Tibial nerve (tissue), 4 donors: ENCODE results near the gene BCL2L15.

ENCODE experiments used
- CTCF ChIP-seq, 5 experiments: fragments of 200-600 bp in 3 of 5; fragments of 450-650 bp in 2 of 5; sonication (generic) in 3 of 5; IDR thresholded peaks; one replicate each; pipeline ENCODE4 v1.5.1; 2016 to 2019; ENCODE audit warnings: antibody characterized with exemption in 5 of 5, mild to moderate bottlenecking in 3 of 5, moderate library complexity in 2 of 5
- EP300 ChIP-seq, 2 donors: sonication (generic); formaldehyde crosslinking; IDR thresholded peaks; one replicate each; pipeline ENCODE4 v1.6.1; 2017; ENCODE audit warnings: antibody characterized with exemption in 2 of 2, mild to moderate bottlenecking in 1 of 2
- POLR2A ChIP-seq, 2 donors: fragments of 450-650 bp; IDR thresholded peaks; one replicate each; pipeline ENCODE4 v1.6.1; 2017; ENCODE audit warnings: antibody characterized with exemption in 2 of 2, mild to moderate bottlenecking in 2 of 2, moderate library complexity in 2 of 2

DNA sequence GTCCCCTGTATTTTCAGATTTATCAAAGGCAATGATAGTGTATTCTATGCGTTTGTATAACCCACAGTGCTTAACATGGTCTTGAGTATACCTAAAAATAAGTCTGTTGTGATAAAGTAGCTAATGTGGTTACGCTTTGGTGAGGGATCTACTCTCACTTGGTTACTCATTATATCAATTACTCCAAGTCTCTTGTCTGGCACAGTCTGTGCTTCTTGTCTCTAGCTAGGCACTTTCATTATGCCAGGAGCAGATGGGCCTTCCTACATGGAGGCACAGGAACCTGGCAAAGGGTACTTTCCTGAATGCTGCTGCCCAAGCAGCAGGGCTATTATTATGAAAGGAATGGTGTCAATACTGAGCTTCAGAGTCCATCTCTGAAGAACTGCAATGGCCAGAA lies 11.7 kb downstream of the BCL2L15 start:
- TF ChIP-seq CTCF (IDR thresholded peaks at IDR 0.05) (no peak), POLR2A (IDR thresholded peaks at IDR 0.05) (no peak), EP300 (IDR thresholded peaks at IDR 0.05) (no peak)
